SK-N-MC (cell line): ENCODE results near the gene DHCR7.

Experiments
- EZH2 ChIP-seq: fragments of 200-600 bp; sonication (generic); IDR thresholded peaks from one replicate; pipeline ENCODE4 v1.6.1; 2017; ENCODE audit warnings: antibody characterized with exemption
- FOXP2 ChIP-seq: optimal IDR thresholded peaks from 2 replicates; pipeline ENCODE3; 2011; ENCODE audit warnings: mild to moderate bottlenecking, moderate library complexity; ENCODE audit not compliant: insufficient read depth; ENCODE audit errors: extremely low read length, control extremely low read depth
- POLR2AphosphoS5 ChIP-seq: IDR thresholded peaks from 2 replicates; pipeline ENCODE4 v1.6.1; 2012; ENCODE audit warnings: mild to moderate bottlenecking, low read depth, low read length, borderline replicate concordance

DNA sequence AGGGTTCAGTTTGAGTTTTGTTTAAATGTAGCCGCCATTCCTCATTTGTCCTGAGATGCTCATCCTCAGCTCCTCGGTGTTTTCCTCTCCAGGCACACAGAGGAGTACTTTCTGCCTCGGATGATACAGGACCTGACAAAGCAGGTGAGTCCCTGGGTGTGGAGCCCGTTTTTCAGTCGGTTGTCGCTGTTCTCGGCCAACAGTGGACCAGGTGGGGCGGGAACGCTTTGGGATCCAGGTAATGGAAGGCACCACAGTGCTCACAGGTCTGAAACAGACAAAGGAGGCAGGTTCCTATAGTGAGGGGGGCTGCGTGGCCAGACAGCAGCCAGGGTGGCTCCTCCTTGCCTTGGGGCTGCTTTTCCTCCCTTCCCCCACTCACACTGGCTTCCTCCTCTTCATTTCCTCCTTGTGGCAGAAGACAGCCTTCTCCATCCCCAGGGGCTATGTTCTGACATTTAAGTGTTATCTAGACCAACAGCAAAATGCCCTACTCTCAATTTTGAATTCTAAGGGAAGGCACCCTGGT lies 24.2 kb upstream of the DHCR7 start:
- TF ChIP-seq POLR2AphosphoS5 = no peak
- no peak for TF ChIP-seq EZH2
- no peak for TF ChIP-seq FOXP2
